Measurements from ENCODE around the gene MBP.

DNA sequence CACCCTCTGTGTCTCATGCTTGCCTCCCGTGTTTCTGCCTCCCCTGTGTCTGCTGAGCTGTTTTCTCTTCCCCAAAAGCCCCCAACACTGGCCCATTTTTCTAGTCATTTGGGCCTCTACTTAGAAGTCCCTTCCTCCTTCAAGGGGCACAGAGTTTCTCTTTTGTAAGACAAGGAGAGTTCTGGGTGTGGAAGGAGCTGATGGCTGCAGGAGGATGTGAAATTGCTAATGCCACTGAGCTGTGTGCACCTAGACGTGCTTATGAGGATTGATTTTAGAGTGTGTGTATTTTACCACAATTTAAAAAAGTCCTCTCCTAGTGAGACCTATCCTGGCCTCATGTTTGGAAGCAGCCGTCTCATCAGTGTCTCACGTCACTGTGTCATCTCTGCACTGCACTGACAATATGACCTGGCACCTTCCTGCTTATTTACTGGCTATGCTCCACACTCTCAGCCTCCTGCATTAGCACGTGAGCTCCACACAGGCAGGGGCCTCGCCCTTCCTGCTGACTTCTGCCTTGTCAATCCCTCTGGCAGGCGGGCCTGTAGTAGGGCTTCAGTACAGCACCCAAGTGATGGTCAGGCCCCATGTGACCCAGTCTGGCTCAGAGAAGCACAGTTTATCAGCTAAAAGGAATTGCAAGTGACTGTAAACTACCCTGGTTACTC lies 8.0 kb upstream of the MBP start:
- TF ChIP-seq CTCF (conservative IDR thresholded peaks at IDR 0.05; ENCODE audit: low read depth, low read length): no peak
- TF ChIP-seq EZH2 (IDR thresholded peaks at IDR 0.05; ENCODE audit: borderline replicate concordance, low read depth, low read length, poor library complexity, severe bottlenecking): no peak
